RKO (cell line): ENCODE results near the gene GPR62.
"Not testable (repeated sequence)": the region's sequence is repeated elsewhere in the genome, so short reads cannot be mapped to it uniquely, and the experiment has no call there.

Experiments used
- DNase-seq: peaks from one replicate; pipeline ENCODE4 v3.0.0-alpha.2; 2016; ENCODE audit warnings: low spot score

Gene GPR62

DNA sequence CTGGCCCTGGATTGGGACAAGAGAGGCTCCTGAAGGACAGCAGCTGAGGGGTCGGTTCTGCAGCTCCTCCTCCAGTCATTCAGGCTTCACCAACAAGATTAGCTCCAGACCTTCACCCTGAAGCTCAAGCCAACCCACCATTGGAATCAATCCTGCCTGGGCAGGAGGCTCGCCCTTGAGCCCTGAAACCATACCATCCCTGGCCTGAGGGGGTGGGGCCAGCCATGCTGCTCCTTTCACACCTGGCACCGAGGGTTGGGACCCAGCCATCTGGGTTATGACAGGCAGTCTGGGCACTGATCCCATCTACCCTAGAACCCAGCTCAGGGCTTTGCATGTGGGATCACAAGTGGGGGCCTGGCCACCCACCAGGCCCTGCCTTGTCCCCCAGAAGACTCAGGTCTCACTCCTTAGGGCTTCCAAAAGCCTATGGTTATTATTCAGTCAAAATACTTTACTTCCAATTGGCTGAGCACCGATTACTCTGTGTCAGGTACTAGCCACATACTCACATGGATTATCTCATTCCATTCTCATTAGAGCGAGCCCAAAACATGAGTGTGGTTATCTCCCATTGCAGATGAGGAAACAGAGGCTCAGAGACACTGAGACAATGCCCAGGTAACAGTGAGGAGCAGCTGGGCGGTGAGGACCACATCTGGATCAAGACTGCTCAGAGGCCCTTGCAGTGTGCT lies 15.6 kb downstream of the GPR62 start:
- DNase-seq = no peak

DNA sequence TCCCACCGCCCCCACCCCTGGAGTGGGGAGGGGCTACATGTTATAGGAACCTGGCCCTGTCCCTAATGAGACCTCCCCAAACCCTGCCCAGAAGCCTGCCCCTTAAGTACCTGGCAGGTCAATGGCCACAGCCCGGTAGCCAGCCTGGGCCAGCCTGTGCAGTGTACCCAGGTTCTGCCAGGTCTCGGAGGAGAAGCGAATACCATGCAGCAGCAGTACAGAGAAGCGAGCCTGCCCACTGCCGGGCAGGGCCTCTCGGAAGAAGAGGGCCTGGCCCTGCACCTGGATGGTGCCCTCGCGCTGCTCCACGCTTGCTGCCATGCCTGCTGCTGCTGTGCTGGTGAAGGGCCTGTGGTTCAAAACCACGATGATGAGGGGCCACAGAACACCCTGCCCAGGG lies 16.2 kb downstream of the GPR62 start:
- no peak for DNase-seq

DNA sequence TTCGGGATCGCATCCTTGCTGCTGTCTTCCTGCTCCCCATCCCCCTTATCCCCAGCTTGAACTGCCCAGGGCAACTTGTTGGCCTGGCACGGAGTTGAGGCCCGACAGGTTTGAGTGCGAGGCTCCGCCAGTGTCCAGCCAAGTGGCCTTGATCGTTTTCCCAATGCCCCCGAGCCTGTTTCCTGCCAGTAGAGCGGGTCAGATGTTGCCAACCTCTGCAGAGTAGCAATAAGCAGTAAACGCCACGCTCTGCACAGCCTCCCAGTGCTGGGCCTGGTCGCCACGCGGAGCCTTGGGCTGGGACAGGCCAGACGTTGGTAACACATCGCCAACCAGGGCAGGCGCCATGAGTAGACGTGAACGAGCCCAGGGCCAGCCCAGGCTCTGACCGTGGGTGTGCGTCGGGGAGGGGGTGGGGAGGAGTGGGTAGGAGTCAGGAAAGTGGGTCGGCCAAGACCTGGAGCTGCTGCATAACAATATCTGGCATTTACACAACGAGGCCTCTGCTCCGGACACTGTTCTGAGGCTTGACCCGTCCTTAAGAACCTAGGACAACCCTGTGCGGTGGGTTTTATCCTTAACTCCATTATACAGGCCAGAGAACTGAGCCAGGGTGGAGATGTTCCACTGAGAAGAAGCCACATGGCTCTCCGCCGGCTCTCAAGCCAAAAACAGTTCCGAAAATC lies 19.2 kb downstream of the GPR62 start:
- DNase-seq = peak; percentile 54

DNA sequence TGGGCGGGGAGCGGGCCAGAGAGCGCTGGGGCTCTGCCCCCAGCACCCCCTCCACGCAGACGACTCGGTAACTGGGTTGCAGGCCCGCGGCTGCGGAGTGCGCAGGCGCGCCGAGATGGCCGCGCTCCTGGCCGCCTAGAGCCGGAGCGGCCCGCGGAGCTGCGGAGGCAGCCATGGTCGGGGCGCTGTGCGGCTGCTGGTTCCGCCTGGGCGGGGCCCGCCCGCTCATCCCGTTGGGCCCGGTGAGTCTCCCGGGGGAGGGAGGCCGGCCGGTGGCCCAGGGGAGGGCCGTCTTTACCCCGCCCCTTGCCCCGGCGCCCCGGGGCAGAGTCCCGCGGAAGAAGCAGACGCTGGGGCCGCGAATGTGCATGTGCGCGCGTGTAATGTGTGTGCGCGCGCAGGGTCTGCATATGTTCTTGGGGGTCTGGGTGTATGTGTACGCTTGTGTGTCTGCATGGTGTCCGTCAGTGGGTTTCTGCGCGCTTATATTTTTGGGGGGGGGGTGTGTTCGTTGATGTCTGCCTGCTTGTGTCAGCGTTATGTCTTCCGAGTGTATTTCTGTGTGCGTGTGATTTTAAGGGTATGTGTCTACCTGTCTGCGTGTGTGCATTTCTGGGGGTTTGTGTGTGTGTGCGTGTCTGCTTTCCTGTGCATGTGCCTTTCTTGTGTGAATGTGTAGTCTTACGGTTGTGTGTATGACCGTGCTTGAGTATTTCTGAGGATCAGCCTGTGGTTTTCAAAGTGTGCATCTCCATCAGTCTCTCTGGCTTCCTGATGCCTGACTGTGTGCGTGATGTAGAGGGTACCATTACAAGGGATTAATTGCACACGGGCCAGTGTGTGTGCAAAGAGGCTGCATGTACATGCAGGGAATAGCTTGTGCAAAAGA lies 20.0 kb downstream of the GPR62 start, which contains the start of gene ABHD14A:
ABHD14A (plus strand) TSS at position 102 of the 889 bp plus-strand sequence; CDS start at position 174, 72 bp downstream.
- DNase-seq = peak; percentile 81

DNA sequence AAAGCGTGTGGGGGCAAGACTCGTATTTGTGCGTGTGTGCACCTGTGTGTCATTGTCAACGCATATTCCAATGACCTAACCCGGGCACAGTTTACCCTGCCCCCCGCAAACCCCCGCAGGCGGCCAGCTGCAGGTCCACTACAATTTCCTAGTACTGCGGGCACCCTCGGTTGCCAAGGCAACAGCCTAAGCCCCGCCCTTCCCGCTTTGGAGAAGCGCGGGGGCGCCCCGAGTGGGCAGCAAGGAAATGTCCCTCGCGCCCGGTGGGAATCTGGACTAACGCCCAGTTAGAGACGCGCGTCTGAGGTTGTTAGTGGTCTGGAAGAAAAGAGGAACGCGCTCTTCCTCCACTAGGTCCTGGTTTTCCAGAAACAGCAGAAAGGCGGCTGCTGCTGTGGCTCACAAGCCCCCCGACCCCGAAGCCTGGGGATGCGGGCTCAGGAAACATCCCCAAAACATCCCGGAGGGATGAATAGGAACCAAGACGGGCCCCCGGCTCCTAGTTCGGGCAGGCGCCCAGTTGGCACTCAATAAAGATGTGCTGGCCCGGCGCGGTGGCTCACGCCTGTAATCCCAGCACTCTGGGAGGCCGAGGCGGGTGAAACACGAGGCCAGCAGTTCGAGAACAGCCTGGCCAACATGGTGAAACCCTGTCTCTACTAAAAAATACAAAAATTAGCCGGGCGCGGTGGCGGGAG lies 20.8 kb downstream of the GPR62 start:
- no peak for DNase-seq

DNA sequence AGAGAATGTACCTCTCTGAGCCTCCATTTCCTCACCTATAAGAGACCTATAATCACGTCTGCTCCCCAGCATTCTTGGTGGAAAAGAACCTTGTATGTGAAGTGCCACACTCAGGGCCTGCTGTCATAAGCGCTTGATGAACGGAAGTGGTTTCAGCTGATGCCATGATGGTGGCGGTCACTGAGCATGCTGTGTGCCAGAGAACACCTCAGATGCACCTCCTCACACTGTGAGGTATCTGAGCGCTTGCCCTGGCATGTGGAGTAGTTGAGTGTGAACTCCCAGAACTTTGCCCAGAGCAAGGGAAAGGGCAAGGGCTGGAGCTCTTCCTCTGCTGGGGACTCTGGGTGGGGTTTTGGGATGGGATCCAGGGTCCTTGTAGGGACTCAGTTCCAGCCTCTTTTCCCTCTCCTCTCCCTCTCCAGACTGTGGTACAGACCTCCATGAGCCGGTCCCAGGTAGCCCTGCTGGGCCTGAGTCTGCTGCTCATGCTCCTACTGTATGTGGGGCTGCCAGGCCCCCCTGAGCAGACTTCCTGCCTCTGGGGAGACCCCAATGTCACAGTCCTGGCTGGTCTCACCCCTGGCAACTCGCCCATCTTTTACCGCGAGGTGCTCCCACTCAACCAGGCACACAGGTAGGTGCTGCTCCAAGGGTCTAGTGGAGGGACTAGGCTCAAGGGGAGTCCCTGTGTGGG lies 22.4 kb downstream of the GPR62 start:
- DNase-seq = no peak

DNA sequence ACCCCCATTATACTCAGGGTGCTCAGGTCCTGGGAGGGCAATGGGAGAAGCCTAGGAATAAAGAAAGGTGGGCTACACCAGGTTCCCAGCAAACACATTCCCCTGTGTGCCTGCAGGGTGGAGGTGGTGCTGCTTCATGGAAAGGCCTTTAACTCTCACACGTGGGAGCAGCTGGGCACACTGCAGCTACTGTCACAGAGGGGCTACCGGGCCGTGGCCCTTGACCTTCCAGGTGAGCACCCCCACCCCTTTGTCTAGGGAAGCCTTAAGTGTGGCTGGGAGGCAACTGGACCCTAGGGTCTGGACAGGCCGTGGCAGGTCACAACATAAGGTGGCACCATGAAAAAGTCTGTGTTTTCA lies 22.9 kb downstream of the GPR62 start:
- DNase-seq = no peak

DNA sequence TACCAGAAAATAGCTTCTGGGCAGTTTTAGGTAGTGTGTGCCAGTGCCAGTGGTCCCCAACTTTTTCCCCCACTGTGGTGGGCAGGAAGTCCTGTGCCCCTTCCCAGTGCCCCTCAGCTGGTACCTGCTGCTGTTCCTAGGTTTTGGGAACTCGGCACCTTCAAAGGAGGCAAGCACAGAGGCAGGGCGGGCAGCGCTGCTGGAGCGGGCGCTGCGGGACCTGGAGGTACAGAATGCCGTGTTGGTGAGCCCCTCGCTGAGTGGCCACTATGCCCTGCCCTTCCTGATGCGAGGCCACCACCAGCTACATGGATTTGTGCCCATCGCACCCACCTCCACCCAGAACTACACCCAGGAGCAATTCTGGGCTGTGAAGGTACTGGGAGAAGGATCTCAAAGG lies 25.1 kb downstream of the GPR62 start:
- DNase-seq = no peak

DNA sequence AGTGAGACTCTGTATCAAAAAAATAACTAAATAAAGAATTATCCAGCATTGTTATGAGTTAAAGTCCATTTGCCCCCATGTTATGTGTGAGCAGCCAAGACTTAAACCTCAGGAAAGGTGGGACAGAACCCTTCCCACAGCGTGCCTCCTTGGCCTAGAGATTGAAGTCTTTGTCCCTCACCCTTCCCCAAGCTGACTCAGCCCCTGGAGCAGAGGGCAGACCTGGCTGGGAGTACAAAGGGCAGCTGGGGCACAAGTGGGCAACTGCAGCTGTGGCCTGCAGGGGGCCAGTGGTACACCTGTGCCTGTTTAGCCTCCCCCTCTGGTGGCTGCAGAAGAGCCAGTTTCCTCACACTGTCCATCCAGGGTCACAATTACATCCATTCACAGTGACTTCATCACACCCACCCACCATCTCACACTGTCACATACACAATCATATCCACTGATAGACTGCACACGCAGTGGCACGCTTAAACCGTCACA lies 27.2 kb downstream of the GPR62 start:
- peak; percentile 89 for DNase-seq

DNA sequence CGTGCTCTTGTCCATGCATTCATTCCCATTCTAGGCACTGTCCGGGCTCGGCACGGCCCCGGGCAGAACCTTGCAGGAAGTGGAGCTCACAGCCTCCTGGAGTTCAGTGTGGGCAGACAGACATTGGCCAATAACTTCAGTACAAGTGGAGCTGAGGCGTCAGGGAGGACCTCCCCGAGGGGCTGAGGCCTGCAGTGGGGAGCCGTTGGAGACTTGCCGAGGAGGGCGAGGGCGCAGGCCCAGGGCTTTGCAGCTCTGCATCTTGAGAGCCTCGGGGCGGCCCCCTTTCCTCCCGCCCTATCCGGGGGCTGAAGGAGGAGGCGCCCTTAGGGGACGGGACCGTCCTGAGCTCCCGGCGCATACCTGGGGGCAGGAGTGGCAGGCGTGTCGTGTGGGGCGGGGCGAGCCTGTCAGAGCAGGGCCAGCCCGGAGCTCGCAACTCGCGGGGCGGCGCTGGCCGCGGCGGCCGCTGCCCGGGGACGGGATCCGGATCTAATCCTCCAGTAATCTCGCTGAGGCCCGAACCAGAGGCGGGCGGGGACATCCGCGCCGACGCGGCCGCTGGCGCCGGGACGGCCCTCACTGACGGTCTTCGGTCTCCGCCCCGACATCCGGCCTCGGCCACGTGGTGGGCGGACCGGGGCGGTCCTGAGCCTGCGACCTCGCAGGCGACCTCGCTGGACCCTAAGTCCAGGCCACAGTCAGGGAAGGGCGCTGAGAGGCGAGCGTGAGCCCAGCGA lies 27.8 kb downstream of the GPR62 start, which contains the start of gene ACY1:
ACY1 (plus strand) TSS at position 698 of the 740 bp plus-strand sequence. CDS start 530 bp downstream, outside the sequence.
- DNase-seq = peak; percentile 91

DNA sequence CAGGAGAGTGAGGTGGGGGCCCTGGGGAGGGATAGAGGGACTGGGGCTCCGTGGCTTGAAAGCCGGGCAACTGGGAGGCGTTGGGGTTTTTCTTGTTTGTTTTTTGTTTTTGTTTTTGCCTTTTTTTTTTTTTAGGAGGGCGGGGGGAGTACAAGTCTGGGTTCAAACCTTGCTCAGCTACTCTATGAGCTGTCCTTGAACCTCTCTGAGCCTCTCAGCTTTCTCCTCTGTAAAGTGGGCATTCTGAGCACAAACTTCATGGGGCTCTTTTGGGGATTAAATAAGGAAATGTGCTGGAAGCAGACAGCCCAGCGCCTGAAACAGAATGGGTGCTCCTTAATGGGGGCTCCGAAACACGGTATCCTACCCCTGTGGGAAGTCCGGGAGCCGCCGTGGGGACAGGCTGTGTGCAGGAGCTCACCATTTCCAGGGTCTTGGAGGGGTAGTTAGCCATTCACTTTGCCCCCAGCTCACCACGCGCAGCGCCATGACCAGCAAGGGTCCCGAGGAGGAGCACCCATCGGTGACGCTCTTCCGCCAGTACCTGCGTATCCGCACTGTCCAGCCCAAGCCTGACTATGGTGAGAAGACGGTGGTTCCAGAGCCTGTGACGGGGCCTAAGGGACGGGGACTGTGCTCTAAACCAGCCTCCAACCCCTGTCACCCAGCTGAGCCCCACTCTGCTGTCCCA lies 28.5 kb downstream of the GPR62 start:
- DNase-seq = no peak

DNA sequence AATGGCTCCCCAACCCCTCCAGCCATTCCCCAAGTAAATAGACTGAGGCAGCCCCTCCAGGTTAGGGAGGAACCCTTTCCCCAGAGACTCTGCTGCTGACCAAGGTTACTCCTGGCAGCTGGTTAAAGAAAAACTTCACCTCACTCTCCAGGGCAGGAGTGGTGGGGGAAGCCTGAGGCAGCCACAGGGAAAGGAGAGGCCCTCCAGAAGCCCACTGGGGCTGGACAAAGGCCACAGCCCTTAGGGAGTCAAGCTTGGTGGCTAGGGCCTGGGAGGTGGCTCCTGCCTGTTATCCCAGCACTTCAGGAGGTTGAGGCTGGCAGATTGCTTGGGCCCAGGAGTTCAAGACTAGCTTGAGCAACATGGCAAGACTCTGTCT lies 29.1 kb downstream of the GPR62 start:
- DNase-seq = no peak

DNA sequence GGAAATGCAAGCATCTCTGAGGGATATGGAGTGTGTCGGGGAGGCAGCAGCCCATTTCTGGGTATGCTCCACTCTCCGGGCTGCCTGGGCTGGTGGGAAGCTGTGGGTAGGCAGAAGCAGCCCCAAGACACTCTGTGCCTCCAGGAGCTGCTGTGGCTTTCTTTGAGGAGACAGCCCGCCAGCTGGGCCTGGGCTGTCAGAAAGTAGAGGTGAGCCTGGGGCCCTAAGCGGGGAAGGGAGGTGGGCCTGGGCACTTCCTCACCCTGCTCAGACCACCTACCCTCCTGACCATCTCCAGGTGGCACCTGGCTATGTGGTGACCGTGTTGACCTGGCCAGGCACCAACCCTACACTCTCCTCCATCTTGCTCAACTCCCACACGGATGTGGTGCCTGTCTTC lies 29.9 kb downstream of the GPR62 start:
- DNase-seq = no peak

DNA sequence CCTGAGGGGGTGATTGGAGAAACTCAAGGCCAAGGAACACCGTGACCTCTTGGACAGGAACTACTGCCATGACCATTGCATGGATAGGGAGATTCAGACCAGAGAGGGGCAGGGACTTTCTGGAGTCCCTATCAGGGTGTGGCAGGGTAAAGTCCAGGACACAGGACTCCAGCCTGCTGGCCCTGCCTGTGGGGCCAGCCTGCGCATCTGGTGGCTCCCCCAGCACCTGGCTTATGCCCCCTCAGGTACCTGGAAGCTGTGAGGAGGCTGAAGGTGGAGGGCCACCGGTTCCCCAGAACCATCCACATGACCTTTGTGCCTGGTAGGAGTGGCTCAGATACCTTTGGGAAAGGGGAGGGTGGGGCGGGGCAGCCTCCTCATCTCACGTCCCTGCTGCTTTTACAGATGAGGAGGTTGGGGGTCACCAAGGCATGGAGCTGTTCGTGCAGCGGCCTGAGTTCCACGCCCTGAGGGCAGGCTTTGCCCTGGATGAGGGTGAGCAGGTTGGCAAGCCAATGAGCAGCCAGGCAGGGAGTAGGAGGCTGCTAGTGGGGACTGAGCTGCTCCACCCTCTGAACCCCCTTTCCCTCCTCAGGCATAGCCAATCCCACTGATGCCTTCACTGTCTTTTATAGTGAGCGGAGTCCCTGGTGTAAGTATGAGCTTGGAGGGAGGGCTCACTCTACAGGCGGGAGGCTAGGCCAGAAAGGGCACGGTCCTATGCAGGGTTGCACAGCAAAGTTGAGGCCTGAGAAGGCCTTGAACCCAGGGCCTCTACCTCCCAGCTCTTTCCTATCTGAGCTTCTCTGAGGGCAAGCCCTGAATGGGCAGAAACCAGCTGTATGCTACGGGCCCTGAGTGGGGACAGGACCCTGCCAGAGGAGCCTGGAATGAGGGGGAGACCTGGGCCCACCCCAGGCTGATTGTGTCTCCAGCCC lies 31.1 kb downstream of the GPR62 start:
- no peak for DNase-seq

DNA sequence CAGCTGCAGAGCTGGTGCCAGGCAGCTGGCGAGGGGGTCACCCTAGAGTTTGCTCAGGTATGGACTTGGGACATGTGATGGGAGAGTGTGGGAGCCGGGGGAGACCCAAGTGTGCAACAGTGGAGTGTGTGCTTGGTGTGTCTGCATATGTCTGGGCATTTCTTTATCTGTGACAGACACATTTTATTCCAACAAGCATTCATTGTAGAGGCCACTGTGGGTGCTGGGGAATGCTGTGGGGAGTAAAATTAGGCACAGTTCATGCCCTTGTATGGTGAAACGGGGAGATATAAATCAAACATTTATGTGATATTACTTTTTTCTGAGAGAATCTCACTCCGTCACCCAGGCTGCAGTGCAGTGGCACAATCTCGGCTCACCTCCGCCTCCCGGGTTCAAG lies 32.4 kb downstream of the GPR62 start:
- DNase-seq = no peak

DNA sequence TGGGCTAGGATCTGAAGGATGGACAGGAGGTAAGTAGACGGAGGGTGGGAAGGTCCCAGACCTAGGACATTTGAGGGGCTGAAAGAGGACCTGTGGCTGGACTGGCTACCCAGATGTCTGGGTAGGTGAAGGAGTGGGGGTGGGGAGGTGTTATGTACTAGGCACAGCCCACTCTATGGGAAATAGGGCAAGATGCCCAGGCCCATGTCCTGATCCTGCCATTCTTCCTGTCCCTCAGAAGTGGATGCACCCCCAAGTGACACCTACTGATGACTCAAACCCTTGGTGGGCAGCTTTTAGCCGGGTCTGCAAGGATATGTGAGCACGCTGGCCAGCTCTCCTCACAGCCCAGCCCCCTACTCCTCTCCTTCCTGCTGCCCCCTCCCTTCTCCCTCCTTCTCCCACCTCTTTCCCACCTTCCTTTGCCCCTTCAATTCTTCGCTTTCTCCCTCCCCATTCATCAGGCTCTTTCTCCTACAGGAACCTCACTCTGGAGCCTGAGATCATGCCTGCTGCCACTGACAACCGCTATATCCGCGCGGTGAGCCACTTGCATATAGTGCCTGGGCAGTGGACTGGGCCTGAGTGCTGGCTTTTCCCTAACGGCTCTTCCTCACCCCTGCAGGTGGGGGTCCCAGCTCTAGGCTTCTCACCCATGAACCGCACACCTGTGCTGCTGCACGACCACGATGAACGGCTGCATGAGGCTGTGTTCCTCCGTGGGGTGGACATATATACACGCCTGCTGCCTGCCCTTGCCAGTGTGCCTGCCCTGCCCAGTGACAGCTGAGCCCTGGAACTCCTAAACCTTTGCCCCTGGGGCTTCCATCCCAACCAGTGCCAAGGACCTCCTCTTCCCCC lies 33.3 kb downstream of the GPR62 start:
- DNase-seq = no peak

DNA sequence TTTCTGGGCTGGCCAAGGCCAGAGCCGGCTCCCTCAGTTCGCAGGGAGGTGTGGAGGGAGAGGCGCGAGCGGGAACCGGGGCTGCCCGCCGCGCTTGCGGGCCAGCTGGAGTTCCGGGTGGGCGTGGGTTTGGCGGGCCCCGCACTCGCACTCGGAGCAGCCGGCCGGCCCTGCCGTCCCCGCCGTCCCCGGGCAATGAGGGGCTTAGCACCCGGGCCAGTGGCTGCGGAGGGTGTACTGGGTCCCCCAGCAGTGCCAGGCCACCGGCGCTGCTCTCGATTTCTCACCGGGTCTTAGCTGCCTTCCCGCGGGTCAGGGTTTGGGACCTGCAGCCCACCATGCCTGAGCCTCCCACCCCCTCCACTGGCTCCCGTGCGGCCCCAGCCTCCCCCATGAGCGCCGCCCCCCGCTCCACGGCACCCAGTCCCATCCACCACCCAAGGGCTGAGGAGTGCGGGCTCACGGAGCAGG lies 35.4 kb downstream of the GPR62 start:
- not testable (repeated sequence) for DNase-seq
